NCI-H774 (cell line): Measurements from ENCODE around the gene COL23A1.

Source experiments
- DNase-seq: peaks from one replicate; lab custom pipeline; 2025; lab: John Stamatoyannopoulos, UW

The COL23A1 gene

DNA sequence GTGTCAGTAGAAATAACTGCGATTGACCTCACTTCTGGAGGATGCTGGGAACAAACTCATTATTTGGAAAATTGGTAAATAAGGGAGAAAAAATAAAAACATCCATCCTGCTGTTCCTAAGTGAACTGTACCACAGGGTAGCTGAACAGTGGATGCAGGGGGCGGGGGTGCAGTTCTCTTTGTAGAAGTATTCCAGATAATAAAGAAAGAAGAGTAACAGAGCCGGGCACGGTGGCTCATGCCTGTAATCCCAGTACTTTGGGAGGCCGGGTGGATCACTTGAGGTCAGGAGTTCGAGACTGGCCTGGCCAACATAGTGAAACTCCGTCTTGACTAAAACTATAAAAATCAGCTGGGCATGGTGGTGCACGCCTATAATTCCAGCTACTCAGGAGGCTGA, 132.1 kb downstream of the COL23A1 start:
- no peak for DNase-seq

DNA sequence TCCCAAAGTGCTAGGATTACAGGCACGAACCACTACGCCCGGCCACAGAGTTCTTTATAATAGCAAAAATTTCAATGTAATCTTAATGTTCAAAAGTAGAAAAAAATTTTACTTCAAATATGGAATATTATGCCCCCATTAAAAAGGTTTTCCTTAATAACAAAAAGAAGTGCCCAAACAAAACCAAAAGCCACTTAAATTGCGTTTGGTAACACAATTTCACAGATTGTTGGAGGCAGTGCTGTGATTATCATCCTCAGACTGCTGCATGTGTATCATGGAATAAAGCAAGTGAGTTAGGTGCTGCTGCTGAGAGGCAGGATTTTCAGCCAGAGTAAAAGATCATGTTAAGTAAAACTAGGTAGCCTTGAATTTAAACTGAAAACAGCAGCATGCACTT, 132.7 kb downstream of the COL23A1 start:
- DNase-seq = no peak

DNA sequence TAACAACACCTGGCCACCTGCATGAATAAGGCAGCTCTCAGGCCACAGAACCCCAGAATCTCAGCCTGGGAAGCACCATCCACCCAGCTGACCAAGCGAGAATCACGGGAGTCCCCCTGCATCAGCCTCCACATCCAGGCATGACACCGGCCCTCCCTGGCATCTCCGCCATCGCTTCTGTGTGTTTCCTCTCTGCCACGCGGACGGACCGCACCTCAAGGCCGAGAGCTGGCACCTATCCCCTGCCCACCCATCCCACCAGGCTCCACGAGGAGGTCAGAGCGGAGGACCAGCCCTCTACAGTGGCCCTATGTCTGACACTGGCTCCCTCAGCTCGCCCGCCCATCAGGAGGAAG, 134.7 kb downstream of the COL23A1 start:
- no peak for DNase-seq

DNA sequence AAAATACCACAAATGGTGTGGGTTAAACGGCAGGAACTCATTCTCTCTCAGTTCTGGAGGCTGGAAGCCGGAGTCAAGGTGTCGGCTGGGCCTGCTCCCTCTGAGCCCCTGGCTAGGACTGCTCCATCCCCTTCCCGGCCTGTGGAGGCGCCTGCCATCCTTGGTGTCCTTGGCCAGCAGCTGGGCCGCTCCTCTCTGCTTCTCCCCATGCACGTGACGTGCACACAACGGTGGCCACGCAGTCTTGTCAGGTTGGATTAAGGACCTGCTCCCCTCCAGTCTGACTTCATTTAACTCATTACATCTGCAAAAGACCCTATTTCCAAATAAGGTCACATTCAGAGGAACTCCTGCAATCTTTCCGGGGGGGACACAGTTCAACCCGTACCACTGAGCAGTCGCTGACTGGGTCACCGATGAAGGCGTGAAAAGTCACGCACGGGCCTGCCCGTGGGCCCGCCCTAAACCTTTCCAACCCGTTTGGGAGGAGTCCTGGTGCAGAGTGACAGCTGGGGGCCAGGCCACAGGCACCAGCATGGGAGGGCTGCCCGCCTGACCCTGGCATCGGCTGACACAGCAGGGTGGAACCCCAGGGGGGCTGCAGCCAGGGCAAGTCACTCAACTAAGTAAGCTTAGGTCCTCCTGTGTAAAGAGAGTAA, 135.2 kb downstream of the COL23A1 start:
- DNase-seq = no peak

DNA sequence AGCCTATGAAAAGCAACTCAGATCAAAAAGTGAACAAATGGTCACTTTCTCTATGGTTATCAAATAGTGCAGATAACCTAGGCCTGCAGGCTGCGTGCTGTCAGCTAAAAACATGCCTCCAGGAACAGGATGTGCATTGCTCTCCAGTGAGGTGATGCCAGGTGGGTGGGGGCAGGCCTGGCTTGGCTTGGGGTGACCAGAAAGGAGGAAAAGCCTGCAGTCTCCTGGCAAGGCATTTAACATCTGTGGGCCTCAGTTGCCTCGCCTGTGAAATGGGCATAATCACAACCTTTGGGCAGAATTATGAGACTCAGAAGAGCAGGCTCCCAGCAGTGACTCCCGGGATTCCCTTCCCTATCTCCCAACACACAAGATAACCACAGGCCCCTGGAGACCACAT, 135.9 kb downstream of the COL23A1 start:
- DNase-seq = no peak

DNA sequence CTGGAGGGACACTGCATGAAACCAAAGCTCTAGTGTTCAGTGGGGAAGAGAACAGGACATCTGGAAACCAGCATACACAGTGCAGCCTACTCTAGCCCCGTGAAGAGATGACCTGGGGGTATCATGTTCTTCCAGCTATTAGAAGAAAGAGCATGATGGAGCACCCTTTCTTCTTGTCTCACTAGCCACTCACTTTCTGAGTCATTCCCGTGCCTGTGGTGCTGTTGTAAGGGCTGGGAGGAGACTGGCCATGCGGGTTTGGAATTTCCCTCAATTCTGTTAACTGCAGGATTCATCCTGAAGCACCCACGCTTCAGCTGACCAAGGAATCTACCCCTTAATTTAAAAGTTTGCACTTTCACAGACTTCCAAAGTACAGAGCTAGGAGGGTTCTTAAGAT, 137.0 kb downstream of the COL23A1 start:
- no peak for DNase-seq

DNA sequence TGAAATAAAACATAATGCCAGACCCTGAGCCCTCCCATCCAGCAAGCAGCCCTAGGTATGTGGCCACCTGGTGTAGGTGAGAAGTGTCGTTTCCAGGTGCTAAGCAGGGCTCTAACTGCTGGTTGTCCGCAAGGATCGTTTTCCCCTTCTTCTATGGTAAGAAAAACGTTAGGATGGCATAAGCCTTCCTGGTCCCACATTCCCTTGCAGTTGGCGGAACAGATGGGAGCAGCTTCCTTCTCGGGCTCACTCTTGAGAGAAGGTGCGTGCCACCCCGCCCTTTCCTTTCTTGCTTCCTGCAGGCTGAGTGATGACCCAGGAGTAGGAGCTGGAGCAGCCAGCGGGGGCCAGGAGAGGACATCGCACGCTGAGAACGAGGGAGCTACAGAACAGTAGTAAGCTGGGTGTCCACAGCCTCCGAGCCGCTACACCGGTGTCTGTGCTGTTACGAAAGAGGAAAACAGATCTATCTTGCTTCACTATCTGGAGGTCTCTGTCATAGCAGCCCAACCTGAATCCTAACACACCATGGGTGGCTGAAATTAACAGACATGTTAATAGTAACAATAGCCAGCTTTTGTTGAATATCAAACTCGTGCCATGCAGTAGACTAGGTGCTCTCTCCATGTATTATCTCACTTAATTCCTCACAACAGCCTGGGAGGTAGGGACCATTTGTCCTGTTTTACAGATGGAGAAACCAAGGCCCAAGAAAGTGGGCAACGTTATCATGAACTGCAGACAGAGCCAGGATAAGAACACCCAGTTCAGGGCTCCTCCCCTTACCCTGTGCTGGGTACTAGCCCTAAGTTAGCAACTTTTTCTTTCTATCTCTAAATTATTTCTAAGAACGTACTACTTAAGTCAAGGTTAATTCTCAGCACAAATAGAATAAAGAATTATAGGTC, 139.8 kb downstream of the COL23A1 start:
- DNase-seq = no peak

DNA sequence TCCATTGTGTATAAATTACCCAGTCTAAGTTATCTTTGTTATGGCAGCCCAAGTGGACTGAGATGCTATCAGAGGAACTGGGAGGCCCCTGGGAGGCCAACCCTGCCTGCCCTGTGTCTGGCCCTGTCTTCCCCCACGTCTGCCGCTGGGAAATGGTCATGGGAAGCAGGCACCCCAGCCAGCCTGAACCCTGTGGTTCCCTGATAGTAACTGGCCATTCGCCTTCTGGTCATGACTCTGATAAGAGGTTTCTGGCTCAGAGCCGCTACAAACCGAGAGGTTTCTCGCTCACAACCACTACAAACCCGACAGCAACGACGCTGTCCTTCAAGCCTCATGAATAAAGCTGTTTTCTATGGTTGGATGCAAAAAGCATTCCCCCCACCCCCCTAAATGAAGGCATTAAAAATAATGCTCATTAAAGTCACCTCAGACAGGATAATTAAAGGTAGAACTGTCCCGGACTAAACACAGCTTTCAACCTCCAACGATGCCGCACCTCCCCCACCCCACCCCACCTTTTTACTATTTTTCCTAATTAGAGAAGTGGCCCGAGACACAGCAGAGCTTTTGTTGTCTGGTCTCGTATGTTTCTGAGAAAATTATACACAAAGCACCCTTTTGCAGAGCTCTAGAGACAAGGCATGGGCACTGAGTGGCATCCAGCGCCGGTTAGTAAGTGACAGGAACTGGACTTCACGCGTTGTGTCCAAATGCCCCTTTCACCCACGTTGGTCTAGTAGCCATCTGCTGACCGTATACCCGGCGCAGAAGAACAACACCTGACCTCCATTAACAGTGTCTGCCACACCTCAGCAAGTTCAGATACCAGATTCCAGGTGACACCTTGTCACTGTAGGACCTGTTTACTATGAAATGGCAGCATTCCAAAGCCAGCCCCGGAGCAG, 140.8 kb downstream of the COL23A1 start:
- DNase-seq = no peak

DNA sequence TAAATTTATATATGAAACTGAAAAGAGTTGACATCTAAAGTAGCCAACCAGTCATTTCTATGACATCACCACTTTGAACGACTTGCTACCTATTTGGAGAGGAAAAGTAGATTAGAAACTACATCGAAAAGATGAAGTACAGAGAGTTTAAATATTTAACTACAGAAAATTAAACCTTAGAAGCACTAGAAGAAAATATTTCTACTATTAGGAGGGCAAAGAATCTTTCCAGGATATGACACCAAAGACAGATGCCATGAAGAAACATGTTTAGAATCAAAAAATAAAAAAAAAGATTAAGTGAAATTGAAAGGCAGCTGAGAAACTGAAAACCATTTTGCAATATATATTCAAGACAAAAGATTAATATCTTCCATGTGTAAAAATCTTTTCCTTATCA, 144.7 kb downstream of the COL23A1 start:
- no peak for DNase-seq

DNA sequence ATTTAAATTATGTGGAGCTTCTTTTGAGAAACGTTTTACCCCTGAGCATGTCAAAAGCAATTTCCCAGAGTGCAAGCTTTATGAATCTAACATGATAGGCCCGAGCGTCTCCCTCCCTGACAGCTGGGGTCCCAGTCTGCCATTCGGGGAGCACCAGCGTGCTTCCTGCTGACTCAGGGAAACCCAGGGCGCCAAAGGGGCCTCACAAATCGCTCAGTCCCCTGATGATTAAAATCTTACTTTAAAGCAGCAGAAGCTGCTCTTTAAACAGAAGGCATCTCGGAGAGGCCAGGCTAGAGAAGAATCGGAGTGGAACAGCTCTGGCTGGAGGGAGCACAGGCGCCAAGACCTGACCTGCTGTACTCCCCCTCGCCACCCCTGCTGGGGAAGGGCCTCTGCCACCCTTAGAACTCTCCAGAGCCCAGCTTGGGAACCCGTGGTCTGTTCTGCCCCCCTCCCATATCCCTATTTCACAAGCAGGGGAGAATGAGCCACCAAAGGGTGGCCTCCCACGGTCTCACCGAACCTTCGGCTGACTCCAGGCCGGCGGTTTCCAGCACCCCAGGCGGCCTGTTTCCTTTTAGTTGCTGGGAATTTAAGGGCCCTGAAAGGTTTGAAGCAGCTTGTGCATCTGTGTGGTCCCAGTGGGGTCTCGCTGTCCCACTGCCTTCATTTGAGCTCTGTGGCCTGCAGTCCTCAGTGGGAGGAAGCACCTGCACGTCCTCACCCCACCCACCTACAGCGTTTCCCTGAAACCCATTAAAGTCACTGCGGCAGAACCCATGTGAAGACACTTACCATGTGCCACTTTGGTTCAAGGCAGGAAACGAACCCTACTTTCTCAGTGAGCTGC, 147.6 kb downstream of the COL23A1 start:
- no peak for DNase-seq

DNA sequence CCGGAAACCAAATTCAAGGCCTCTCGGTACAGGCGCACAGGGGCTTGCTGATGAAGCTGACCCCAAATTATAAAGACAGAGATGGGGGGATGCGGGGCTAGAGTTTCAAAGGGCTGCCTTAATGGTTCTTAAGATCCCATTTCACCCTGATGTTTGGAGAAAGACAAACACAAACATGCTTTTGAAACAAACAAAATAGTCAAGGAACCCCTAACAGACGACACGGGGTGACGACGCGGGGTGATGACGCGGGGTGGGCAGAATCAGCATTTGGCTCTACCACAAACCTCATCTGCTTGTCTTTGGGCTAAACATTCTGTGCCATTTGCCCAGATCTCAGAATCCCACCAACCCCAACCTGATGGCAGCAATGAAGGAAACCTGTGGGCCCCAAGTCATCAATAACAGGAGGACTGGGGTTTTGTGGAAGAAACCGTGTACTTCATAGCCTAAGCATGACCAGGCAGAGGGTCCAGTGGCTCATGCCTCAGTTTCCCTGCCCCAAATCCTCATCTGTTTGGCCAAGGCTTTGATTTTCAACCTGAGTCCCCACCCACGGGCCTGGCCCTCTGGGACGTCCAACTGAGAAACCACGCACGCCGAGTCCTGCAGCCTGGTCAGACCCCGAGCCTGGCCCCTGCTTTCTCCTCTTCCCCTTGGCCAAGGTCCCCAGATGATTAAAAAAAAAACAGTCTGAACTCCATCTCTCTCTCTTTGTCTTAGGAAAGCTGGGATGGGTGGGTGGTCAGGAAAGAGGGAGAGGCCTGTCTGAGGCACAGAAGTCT, 148.5 kb downstream of the COL23A1 start:
- no peak for DNase-seq

DNA sequence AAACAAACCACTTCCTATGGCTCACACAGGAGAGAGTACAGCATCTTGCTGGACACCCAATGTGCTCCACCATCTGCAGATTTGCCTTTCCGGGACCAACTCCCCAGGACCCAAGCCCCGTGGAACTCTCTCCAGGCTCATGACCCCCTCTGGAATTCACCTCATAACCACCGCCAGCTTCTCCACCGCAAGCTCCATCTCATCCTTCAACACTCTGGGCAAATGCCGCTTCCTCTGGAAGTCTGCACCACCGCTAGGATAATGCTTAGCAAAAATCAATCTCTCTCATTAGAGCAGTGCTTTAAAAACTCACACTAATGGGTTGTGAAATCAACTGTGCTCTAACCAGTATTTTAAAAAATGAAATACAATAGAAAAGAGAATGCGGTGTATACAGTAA, 150.0 kb downstream of the COL23A1 start:
- no peak for DNase-seq

DNA sequence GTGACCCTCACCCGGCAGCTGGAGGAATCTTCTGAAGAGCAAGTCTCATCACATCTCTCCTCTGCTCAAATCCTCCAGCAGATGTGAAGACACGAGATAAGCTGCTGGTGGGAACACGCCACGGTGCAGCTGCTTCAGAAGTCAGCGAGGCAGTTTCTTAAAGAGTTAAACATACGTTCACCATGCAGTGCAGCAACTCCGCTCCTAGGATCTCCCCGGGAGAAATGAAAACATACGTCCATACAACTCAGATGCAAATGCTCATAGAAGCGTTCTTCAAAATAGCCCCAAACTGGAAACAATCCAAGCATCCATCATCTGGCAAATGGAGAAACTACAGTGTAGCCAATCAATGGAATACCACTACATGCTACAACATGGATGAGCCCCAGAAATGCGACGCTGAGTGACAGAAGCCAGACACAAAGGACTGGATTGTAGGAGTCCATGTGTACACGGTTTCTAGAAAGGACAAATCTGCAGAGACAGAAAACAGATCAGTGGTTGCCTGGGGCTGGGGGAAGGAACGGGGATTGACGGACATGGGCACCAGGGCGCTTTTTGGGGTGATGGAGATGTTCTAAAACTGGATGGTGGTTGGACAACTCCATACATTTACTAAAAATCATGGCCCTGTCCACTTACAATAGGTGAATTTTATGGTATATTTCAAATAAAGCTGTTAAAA, 150.6 kb downstream of the COL23A1 start:
- no peak for DNase-seq

DNA sequence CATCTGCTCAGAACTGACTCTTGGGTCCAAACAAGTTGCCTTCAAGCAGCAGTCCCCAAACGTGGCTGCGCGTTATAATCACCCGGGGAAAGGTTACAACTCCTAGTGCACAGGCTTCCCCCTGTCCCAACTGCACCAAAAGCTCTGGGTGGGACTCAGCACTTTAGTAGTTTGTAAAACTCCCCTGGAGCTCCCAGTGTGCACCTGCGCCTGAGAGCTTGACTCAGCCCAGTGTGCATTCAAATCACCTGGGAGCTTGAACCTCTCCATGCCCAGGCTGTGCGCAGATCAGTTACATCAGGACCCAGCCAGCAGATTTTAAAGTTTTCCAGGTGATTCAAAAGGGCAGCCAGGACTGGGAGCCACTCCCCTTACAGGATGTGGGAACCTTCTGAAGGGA, 151.4 kb downstream of the COL23A1 start:
- no peak for DNase-seq

DNA sequence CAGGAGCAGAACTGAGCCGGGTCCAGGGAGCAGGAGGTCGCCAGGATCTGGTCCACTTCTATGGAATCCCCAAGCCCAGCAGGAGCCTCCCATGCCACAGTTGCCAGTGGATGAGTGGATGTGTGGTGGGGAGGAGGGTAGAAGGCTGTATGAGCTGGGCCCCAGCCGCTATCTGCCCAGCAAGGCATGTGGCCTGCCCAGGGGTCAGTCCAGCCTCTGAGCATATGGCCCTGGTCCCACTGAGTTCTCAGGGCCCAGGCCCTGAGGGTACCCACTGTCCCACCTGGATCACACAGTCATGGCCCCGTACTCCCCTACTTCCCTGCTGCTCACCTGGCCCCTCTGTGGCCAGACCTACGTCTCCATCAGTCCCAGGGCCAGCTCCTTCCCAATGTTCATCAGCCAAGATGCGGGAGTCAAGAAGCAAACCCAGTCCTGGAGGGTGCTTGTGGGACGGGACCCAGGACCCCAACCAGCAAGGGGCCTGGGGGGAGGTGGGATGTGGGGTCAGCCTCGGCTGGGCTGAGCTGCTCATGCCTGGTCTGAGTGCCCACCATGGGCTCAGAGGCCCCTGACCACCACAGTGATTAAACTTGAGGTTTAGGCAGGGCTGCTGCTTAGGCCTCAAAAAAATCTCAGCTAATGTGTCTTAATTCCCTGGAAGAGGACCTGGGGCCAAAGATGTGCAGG, 152.7 kb downstream of the COL23A1 start:
- DNase-seq = no peak

DNA sequence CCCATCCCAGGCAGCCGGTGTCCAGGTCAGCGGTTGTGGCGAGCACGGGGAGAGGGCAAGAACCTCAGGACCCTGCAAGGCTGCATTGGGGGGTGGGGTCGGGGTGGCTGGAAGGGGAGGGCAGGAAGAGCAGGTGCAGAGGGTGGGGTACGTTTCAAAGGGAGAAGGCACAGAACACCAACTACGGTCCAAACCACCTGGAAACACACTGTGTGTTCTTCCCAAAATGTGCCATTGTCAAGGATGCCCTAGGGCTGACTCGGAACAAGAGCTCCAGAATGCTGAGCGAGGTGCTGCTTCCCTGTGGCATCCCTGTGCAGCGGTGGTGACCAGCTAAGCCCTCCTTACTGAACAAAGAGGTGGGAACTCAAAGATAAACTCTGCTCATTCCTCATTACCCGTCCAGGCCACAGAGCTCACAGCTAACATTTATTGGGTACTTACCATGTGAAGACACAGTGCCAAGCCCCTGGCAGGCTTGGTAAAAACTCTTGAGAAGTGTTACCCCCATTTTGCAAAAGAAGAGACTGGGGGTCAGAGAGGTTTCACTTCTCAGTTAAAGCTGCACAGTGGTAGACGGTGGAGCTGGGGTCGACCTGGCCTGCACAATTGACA, 153.8 kb downstream of the COL23A1 start:
- no peak for DNase-seq

DNA sequence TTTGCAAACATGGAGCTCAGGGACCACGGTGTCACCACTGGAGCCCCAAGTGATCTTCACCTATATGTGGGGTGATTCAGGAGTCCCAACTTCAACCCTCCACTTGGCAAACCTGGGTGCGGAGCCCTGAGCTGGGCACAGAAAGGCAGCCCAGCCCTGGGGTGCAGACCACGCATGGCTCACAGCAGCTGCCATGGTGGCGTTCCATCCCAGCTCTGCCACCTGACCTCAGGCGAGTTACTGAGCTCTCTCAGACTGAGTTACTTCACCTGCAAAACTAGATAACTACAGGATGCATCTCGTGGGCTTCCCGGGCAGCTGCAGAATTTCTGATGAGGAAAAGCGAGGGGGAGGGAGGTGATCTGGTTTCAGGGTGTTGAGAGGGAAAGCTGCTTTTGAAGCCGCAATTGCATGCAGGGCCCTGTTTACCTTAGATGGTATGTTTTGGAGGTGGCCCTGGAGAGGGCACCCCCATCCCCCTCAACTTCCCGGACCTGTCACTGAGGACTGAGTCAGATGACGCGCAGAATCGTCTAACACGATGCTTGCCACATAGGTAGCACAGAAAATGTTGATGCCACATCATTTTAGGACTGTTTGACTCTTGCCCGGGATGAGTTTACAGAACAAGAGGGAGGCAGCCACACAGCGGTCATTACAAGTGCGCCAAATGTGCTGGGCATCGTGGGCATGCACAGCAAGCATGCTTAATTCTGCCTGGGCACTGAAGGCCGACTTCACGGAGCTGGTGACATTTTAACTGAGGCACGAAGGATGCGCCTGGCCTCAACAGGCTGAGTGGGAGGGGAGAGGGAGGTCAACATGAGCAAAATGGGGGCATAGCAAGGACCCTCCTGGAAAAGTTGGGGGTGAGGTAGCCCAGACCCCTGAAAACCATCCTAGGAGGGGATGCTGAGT, 154.6 kb downstream of the COL23A1 start:
- no peak for DNase-seq

DNA sequence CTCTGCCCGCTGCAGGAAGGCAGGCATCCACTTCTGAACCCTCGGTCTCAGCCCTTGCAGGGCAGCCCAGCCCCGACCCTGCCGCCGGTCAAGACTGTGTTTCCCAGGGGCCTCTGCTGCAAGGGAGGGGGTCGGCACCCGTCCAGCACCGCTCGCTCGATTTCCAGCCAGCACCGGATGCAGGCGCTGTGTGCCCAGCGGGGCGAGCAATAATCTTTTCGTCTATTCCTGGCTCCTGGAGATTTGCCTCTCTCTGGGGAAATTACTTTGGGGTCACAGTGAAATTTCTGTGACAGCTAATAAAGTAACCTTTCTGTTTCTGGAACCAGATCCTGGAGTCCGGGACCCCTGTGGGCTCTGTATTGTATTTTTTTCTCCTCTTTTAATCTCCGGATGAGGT, 155.3 kb downstream of the COL23A1 start:
- no peak for DNase-seq
